HG03064 (cell line): ENCODE measurements around the gene YIF1B.
"Not testable (repeated sequence)": the region's sequence is repeated elsewhere in the genome, so short reads cannot be mapped to it uniquely, and the experiment has no call there.

Source experiments
- ATAC-seq: cut with Tn5 transposase; IDR thresholded peaks from one replicate; pipeline ENCODE4 v1.9.1; 2021; ENCODE audit warnings: low read depth; ENCODE audit not compliant: unreplicated experiment

The YIF1B gene

DNA sequence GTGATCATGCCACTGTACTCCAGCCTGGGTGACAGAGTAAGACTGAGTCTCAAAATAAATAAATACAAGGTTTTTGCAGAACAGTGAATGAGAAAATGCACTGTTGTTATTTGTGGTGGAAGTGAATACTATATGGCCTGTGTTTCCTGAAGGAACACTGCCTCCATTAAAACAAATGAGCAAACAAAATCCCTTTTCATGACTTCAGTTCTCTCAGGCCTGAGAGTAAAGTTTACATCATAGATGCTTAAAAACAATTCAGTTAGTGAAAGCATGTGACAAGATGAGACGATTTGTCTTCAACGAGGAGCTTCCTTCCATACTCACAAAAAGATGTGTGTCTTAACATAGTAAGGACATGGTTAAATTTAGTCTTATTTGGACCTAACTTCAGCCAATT, 37.0 kb downstream of the YIF1B start:
- no peak for ATAC-seq

- no peak for ATAC-seq
Measured at GRCh38 chr19:38277969-38278680, 37.6 kb downstream of the YIF1B start.

GRCh38 chr19:38277549-38277948, 38.2 kb downstream of the YIF1B start:
- ATAC-seq, result no peak

DNA sequence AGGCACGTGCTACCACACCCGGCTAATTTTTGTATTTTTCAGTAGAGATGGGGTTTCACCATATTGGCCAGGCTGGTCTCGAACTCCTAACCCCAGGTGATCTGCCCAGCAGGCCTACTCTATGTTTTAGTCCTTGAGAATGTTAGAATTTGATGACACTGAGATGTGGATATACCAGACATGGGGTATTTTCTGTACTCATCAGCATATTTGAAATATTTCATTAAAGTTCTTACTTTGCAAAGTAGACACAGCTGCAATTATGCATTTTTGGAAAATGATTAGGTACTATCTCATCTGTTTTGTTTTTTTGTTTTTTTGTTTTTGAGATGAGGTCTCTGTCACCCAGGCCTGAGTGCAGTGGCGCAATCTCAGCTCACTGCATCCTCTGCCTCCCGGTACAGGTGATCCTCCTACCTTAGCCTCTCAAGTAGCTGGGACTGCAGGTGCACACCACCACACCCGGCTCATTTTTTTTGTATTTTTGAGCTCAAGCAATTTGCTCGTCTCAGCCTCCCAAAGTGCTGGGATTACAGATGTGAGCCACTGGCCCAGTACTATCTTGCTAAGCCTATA, 38.7 kb downstream of the YIF1B start:
- no peak for ATAC-seq

DNA sequence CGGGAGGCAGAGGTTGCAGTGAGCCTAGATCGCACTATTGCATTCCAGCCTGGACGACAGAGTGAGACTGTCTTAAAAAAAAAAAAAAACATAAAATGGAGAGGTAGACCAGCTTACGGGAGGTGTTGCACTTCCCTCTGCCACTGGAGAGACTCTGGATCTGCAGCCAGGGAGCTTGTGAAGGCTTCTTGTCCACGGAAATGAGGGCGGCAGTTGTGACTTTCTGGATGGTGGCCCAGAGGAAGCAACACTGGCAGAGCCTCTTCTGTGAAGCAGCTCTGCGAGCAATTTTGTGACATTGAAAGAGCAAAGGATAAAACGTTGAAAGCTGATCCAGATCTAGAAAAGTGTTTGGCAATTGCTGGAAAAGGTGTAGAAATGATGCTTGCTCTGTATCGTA, 41.0 kb downstream of the YIF1B start:
- no peak for ATAC-seq

GRCh38 chr19:38273499-38273898, 42.2 kb downstream of the YIF1B start:
- ATAC-seq, result no peak

GRCh38 chr19:38270587-38271167, 45.1 kb downstream of the YIF1B start:
- no peak for ATAC-seq

DNA sequence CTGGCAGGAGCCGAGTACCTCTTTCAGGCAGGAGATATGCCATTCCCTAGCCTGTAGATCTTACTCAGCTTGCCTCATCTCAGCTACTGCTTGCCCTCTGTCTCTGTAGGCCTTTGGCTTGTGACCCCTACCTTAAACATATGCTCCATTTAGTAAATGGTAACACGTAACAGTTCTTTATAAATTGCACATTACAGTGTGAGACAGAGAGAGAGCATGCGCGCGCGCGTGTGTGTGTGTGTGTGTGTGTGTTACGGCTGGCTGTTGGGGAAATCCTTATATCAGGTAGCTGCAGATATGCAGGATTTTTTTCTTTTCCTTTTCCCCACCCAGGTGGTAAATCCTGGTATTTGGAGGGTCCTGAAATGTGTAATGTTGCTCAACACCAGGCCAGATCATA, 47.2 kb downstream of the YIF1B start:
- no peak for ATAC-seq

DNA sequence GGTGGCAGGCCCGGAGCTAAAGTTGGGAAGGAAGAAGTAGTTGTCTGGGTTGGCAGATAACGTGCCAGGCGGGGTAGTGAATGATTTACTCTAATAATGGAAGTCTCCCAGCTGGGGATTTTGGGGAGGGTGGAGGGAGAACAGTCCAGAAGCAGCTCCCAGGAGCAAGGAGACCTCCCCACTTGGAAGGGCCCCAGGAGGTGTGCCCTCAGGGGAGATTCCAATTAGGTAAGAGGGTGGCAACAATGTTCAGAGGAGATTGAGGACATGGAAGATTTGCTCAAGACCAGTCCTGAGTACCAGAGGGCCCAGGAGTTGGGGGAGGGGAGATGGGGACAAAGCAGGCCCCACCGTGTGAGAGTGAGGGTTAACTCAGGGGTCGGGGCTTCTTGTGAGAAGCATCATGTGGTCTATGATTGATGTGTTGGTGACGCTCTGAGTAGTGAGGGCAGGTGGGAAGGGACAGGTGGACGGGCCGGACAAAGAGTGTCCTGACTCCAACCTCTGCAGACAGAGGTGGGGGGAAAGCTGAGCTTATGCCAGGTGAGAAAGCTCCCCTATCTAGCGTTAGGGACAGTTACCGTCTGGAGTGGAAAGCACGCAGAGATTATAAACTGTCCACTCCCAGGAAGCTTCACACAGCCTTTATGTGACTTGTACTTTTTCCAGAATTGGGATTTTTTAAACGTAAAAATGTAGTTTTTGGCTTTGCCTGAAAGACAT, 47.8 kb downstream of the YIF1B start:
- no peak for ATAC-seq

GRCh38 chr19:38266981-38267597, 48.7 kb downstream of the YIF1B start:
- no peak for ATAC-seq

- no peak for ATAC-seq
Measured at GRCh38 chr19:38265921-38266429, 49.8 kb downstream of the YIF1B start.

DNA sequence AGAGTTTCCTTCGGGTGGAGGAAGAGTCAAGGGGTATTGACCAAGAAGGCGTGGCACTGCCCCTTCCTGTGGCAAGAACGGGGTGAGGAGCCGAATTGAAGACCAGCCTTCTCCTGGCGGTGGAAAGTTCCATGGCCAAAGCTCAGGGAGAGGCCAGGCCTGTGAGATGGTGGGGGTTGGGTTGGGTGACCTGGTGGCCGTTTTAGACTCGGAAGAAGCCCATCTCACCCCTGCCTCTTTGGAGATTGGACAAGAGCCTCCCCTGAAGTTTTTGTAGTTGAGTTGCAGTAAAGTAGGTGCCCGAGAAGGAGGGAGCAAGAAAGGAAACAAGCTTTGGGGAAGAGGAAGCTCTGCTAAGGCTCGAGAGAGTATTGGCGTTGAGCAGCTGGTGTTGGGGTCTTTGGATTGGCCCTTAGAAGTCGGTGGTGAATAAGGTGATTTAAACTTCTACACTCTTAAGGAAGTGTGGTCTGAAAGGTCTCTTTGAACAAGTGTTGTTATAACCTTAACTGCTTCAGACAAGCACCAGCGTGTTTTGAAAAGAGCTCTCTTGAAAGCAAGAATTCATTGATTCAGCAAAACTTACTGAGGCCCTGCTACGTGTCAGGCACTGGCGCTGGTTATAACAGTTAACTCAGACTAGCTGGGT, 50.4 kb downstream of the YIF1B start:
- no peak for ATAC-seq

GRCh38 chr19:38264486-38265212, 51.1 kb downstream of the YIF1B start, which contains the start of gene SPINT2:
TSS of gene SPINT2 (plus strand) at chr19:38264573. CDS start at chr19:38264893, 320 bp downstream.
- no peak for ATAC-seq

DNA sequence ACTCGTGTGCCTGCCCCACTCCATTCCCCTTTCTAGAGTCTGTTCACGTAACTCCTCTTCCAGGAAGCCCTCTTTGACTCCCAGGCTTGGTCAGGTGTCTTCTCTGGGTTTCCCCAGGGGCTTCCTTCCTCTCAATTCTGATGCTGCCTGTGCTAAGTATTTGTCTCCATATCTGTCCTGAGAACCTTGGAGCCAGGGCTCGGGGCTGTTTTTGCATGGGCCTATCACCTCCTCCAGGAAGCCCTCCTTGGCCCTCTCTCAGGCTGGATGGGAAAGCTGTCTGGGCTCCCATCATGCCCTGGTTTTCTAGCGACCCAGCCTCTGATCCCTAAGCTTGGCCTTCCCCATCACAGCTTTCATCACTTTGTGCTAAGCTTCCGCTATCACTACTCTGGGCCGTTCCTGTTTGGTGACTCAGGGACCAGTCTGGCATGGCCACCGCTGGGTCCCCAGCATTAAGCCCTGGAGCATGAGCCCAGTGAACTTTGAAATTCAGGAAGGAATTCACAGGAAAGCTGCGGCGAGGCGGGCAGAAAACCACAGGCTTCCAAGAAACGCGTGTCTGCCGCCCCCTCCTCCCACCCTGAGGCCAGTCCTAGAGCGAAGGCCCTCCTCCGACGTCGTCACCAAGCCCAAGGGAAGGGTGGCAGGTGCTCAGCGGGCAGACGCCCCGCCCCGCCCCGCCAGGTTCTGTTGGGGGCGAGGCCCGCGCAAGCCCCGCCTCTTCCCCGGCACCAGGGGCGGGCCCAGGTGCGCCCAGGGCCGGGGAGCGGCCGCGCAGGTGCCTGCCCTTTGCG, 51.9 kb downstream of the YIF1B start:
- ATAC-seq, result no peak

GRCh38 chr19:38262585-38263268, 53.0 kb downstream of the YIF1B start:
- no peak for ATAC-seq

DNA sequence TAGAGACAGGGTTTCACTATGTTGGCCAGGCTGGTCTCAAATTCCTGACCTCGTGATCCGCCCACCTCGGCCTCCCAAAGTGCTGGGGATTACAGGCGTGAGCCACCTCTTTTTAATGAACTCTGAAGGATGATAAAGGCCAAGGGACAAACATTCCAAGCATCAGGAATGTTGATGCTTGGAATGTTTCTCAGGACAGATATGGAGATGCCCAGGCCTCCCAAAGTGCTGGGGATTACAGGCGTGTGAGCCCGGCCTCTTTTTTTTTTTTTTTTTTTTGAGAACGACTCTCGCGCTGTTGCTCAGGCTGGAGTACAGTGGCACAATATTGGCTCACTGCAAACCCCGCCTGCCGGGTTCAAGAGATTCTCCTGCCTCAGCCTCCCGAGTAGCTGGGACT, 53.8 kb downstream of the YIF1B start:
- not testable (repeated sequence) for ATAC-seq

- ATAC-seq, result no peak
Measured at GRCh38 chr19:38255383-38256014, 60.2 kb downstream of the YIF1B start.

DNA sequence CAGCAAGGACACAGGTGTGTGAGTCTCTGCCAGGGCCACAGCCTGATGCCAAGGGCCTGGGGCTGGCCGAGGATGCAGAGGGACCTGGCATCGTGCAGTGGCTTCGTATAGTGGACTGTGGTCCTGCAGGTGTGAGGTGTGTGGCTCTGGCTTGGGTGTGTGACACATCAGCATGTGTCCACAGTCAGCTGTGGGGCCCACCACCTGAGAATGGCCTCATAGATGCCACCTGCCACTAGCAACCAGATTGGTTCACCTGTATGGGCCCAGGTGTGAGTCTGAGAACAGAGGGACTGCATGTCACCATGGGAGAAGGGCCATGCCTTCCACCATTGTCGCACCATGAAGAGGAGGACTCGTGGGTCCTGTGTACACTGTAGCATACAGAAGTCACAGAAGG, 62.0 kb downstream of the YIF1B start:
- no peak for ATAC-seq
